Erythroblast (primary cell): ENCODE measurements around the gene SYT1.

ENCODE experiments used
- GATA1 ChIP-seq: IDR thresholded peaks from 2 replicates; pipeline ENCODE4 v1.6.1; 2011; ENCODE audit warnings: low read depth, mild to moderate bottlenecking, control low read depth, low read length, moderate library complexity
- POLR2A ChIP-seq: IDR thresholded peaks from 2 replicates; pipeline ENCODE4 v1.6.1; 2011; ENCODE audit warnings: mild to moderate bottlenecking, low read length

GRCh38 chr12:79327465-79327864 lies 462.9 kb downstream of the SYT1 start:
- TF ChIP-seq POLR2A = no peak
- TF ChIP-seq GATA1 = no peak
